Measurements from ENCODE around the gene SELL.
"Not testable (repeated sequence)": the region's sequence is repeated elsewhere in the genome, so short reads cannot be mapped to it uniquely, and the experiment has no call there.

SELL gene

GRCh38 chr1:169701261-169702005, 10.0 kb downstream of the SELL start:
- FAIRE-seq: no peak

DNA sequence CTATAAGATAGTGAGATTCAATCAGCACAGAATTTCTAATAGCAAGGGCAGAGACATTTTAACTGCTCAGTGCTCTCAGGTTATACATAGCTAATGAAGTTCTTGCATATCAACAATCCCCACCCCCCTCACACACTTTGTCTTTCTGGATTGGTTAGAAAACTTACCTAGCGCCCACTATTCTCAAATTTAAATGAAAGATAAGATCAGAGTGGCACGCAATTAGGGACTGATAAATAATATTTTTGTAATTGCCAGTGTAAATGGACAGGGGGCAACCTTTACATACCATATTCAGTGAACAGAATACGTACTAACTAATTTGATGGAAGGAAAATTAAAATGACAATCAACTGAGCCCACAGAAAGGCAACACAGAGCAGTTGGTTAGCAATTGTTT, 11.7 kb downstream of the SELL start:
- no peak for FAIRE-seq

- FAIRE-seq: no peak
These were observed 12.4 kb downstream of the SELL start for GRCh38 chr1:169698976-169699375.

GRCh38 chr1:169697755-169698154, 13.7 kb downstream of the SELL start:
- FAIRE-seq: no peak

DNA sequence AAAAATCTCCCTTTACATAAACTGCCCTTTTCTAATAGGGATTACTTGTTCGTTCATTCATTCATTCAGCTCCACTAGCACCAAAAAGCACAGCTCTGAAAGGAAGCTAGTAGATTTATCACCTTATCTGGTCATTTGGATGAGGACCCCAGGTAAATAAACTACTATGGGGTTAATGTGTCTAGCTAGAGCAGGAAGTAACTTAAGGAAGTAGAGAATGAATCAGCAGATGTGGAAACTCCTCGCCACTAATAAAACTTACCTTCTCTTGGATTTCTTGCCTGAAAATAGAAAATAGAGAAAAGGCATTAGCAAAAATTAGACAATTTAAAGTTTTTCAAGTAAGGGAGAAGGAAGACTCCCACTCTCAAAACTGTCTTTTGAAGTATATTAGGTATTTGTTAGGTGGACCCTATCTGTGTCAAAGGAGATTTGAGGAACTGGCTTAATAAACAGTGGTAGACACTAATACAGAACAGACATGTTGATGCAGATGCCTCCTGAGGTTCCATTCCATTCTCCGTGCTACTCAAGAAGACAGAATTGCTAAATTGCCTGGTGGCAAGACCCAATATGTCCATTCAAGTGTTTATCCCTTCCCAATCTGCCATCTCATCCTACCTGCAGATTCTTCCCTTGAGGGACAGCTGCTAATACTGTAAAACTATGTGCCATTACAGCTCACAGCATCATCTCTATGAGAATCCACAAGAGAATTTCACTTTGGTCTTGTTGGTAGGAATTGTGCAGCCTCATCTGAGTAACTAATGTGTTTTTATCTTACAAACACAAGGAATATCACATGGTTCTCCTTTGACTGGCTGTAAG, 14.9 kb downstream of the SELL start:
- no peak for FAIRE-seq

DNA sequence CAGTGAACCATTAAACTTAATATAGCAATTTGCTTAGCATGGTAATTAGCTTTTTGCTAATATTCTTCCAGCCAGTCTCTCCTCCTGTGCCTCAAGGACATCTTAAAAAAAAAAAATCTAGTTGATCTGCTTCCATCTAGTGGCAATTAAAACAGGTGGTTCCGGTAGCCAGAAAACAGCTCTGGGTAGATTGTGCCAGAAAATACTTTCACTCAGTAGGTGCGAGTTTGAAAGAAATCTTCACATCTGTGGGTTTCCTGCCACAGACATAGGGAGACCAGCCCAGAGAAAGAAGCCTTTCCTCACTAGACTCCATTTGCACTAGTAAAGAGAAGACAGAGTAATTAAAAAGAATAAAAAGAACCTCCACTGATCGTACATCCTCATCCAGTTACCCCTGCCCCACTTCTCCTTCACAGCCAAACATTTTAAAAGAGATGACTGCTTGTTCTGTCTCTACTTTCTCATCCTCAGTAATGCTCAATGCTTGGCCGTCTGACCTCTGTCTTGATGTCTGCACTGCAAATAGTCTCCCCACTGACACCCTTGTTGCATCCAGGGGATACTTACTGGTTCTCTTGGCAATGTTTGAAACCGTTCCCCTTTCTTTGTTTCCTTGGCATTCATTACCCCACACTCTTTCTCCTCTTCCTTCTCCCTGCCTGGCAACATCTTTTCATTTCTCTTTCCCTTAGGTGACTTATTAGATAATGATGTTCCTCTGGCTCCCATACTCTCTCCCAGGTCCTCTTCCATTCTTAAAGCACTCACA, 16.9 kb downstream of the SELL start:
- FAIRE-seq: no peak

GRCh38 chr1:169692756-169693460, 18.5 kb downstream of the SELL start:
- no peak for FAIRE-seq

DNA sequence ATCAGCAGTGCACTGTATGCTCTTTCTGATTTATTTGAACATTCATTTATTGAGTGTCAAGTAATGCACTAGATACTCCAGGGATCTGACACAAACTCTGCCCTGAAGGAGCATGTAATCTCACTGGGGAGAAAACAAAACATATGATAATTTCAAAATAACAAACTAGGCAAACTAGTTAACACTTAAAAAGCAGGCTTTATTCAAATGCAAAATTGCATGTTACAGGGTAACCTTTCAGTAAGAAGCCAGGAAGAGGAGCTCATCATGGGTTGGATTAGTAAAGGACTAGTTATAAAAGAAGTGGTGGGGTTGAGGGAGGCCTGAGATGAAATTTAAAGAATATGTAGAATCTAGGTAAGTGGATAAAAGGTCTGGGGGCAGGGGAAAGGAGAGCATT, 20.9 kb downstream of the SELL start:
- FAIRE-seq: no peak

DNA sequence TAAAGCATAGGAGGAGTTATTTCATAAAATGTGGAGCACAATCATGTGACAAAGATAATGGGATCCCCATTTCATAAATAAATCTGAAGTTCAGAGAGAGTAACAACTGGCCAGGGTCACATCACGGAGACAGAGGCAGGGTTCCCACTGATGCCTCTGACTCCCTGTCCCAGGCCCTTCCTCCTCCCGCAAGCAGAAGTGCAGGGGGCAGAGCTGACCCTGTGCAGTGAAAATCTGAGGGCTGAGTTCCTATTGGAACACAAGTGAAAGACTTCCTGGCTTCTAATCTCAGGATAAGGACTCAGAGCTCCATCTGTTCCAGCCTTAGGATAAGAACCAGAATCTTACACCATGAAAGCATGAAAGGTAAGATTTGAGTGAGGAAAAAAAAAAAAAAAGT, 22.0 kb downstream of the SELL start:
- no peak for FAIRE-seq

GRCh38 chr1:169688377-169688776, 23.0 kb downstream of the SELL start:
- not testable (repeated sequence) for FAIRE-seq

DNA sequence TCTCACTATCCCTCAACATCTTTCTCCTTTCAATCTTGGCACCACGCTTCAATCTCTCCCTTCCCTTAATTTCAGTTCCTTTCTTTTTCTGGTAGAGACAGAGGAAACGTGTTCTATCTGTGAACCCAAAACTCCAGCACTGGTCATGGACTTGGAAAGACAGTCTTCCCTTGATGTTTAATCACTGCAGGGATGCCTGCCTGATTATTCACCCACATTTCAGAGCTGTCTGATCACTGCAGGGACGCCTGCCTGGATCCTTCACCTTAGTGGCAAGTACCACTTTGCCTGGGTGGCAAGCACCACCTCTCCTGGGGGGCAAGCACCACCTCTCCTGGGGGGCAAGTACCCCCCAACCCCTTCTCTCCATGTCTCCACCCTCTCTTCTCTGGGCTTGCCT, 27.8 kb downstream of the SELL start:
- no peak for FAIRE-seq

GRCh38 chr1:169683168-169683567, 28.3 kb downstream of the SELL start:
- not testable (repeated sequence) for FAIRE-seq

DNA sequence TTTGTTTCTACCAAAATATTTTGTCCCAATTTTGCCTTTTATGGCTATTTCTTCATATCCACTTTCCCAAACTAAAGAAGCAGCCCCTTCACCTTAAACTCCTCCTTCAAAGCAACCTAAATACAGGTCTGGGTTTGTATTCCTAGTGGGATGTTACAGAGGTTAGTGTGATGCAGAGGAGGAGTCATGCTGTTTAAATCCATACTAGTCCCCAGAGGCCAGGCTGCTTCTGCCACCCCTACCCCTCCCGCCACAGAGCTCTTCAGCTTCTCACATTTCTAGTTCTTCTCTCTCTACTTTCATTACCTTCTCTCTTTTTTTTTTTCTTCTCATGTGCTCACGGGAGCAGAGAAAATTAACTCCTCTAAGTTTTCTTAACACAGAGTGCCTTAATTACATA, 29.3 kb downstream of the SELL start:
- no peak for FAIRE-seq

- no peak for FAIRE-seq
These were observed 30.3 kb downstream of the SELL start for GRCh38 chr1:169681140-169681539.

- FAIRE-seq: no peak
These were observed 30.9 kb downstream of the SELL start for GRCh38 chr1:169680377-169681019.

DNA sequence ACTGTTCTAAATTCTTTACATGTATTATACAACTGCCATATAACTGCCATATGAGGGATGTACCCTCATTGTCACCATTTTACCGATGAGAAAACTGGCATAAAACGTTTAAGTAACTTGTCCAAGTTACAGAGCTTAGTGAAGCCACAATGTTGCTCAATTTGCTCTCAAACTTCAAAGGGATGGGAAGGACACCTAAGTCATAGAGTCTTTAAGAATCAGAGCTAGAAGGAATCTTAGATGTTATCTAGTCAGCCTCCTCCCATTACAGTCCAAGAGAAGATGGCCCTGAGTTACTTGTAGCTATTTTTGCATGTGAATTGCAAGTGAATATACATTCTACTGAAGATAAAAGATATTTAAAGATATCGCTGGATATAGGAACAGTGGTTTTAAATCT, 31.7 kb downstream of the SELL start:
- no peak for FAIRE-seq

DNA sequence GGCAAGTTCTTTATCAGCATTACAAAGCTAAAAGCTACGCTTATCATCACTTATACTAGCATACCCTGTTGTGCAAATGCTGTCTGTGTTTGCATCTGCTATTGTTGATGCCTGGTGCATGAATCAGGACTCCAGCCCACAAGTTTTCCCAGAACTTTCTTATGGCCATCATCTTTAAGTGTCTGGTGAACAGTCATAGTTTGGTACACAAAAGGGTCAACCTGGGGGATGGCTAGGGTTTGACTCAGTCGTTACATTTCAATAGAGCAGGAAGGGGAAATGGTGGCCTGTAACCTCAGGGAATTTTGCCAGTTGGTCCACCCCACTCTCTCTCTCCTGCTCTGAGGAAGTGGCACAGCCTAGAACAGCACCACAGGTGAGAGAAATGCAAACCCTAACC, 35.4 kb downstream of the SELL start:
- no peak for FAIRE-seq

DNA sequence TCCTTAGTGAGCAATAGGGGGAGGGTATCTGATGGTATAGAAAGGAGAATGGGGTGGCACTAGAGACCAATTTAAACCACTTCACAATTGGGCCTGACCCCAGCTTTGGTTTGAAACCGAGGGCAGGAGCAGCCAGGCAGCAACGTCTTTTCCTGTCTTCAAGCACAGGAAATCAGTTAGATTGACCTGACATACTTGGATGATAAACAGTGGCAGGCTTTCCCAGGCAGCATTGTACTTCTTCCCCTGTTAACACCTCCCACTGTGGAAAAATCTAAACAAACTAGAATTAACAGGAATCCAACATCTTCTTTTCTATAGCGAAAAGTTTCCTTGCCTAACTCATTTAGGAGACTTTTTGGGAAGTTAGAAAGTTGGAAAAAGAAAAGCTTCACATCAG, 40.6 kb downstream of the SELL start:
- no peak for FAIRE-seq

DNA sequence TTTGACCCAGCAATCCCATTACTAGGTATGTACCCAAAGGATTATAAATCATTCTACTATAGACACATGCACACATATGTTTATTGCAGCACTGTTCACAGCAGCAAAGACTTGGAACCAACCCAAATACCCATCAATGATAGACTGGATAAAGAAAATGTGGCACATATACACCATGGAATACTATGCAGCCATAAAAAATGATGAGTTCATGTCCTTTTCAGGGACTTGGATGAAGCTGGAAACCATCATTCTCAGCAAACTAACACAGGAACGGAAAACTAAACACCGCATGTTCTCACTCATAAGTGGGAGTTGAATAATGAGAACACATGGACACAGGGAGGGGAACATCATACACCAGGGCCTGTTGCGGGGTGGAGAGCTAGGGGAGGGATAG, 41.2 kb downstream of the SELL start:
- FAIRE-seq: not testable (repeated sequence)

- not testable (repeated sequence) for FAIRE-seq
These were observed 43.5 kb downstream of the SELL start for GRCh38 chr1:169667699-169668596.

DNA sequence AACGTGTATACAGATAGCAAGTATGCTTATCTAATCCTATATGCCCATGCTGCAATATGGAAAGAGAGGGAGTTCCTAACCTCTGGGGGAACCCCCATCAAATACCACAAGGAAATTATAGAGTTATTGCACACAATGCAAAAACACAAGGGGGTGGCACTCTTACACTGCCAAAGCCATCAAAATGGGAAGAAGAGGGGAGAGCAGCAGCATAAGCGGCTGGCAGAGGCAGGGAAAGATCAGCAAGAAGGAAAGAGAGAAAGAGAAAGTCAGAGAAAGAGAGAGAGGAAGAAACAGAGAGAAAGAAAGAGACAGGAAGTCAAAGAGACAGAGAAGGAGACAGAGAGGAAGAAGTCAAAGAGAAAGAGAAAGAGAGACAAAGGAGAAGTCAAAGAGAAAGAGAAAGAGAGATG, 44.2 kb downstream of the SELL start:
- FAIRE-seq: not testable (repeated sequence)
